ENCODE results near the gene HSD17B3.
"Not testable (repeated sequence)": the region's sequence is repeated elsewhere in the genome, so short reads cannot be mapped to it uniquely, and the experiment has no call there.

Gene HSD17B3

DNA sequence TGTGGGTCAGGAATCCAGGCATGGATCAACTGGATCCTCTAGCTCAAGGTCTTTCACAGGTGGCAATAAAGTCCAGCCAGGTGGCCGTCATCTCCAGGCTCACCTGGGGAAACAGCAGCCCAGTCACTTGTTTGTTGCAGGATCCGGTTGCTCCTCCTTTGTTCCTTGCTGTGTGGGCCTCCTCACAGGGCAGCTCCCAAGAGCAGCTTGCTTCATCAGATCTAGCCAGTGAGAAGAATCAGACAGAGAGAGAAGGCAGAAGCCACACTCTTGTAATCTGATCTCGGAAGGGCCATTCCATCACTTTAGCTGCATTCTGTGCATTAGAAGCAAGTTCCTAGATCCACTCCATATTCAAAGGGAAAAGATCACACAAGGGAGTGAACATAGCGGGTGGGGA lies 3.2 kb upstream of the HSD17B3 start:
- DNase-seq, result no peak

- DNase-seq, result no peak
Observed at GRCh38 chr9:96304230-96304629, 2.3 kb upstream of the HSD17B3 start.

DNA sequence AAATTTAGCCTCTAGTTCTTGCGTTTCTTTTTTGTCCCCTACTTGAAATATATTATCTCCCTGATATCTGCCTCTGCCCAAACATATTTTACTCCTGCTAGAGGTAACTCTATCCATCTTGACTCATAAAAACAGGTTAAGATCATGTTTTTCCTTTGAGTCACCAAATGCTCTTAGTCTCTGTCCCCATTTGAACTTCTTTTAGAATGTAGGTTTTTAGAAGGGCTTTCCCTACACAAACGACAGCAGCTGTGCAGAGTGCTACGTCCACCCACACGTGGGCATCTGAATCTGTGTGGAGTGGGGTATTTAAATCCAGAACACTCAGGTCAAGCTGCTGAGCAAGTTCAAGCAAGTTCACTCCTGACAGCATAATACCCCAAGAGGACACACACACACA lies 2.2 kb downstream of the HSD17B3 start:
- no peak for DNase-seq

DNA sequence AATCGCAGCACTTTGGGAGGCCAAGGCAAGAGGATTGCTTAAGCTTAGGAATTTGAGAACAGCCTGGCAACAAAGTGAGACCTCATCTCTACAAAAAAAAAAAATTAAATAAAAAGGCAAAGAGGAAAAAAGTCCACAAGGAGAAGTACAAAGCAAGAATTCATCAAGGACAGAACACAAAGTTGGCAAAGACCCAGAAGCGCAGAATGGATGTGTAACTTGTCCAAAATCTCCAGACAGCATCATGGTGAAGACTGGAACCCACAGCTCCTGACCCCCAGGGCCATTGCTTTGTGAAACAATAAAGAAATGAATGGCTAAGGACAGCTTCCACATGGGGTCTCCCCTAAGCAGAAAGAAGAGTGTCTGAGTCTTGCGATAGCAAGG lies 7.8 kb downstream of the HSD17B3 start:
- no peak for DNase-seq

DNA sequence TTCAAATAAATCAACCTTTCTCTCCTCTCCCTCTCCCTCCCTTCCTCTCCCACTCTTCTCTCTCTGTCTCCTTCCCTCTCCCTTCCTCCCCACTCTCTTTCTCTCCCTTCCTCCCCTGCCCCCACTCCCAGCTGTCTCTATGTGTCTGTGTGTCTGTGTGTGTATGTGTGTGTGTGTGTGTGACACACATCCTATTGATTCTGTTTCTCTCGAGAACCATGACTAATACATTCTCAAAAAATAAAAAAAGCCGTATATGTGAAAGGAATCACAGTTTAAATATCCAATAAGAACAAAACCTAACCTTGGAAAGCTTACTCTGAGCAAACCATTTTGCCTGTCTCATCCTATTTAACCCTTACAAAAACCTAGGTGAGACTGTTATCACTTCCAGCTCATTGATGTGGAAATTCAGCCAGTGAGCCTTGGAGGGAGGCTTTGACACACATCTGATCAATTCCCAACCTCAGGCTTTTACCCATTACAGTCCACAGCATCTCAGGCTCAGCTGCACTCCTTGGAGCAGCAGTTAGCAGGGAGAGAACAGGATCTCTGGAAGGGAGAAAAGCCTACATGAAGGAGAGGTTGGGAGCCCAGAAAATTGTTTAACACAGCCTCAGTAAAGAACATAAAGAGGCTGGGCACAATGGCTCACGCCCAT lies 8.3 kb downstream of the HSD17B3 start:
- no peak for DNase-seq

DNA sequence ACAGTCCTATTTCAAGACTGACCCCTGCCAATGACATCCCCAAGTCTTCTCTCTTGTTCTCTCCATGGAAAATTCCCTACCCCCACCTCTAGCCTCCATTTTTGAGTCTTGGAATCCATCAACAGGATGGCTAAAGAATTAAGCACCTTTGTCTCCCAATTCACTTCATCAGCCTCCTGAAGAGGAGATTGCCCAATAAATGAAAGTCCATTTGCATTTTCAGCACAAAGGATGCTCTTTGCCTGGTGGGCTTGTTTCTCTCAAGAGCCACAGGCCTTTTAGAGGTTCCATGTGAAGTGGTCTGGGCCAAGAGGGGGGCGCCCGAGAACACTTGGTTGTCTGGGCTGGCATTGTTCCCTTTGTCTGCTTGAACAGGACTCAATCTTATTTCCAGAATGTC lies 12.6 kb downstream of the HSD17B3 start:
- no peak for DNase-seq

DNA sequence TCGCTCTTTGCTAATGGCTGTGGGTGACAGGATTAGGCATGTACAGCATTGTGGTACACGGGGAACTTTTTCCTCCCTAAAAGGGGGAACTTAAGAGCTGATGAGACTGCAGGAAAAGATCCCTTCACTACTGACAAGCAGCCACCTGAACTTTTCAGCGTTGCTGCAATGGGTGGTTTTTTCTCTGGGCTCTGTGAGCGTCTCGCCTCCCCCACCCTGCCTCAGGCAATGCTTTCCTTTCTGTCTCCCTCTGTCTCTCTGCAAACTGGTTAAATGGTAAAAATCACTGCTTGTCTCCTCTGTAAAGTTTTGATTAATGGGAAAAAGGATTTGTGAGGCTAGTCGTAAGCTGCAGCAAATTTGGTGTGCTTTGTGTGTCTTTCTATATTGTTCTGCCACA lies 20.3 kb downstream of the HSD17B3 start:
- DNase-seq, result no peak

GRCh38 chr9:96279932-96280331 lies 22.0 kb downstream of the HSD17B3 start:
- DNase-seq, result no peak

DNA sequence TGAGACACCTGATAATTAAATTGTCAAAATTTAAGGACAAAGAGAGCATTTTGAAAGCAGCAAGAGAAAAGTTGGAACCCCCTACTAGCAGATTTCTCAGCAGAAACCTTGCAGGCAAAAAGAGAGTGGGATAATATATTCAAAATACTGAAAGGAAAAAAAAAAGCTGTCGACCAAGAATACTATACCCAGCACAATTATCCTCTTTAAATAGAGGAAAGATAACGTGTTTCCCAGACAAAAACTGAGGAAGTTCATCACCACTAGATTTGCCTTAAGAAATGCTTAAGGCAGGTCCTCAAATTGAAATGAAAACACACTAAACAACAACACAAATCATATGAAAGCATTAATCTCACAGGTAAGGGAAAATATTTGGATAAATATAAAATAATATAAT lies 27.0 kb downstream of the HSD17B3 start:
- no peak for DNase-seq

- DNase-seq, result no peak
Observed at GRCh38 chr9:96270236-96270744, 31.7 kb downstream of the HSD17B3 start.

DNA sequence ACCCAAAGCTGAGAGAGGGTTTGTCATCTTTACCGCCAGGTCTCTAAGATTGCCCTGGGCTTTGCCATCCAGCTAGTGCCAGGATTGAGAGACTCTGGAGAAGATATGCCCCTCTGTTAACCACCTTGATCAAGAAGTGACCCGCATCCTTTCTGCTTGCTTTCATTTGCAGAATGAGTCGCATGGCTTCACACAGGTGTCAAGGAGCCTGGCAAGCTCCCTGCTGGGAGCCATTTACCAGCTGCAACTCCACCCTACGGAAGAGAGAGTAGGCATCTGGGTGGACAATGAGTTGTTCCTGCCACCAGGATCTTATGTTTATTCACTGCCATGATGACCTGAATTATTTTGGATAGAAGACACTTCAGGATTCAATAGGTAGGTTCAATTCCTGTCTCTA lies 43.0 kb downstream of the HSD17B3 start:
- DNase-seq, result no peak

DNA sequence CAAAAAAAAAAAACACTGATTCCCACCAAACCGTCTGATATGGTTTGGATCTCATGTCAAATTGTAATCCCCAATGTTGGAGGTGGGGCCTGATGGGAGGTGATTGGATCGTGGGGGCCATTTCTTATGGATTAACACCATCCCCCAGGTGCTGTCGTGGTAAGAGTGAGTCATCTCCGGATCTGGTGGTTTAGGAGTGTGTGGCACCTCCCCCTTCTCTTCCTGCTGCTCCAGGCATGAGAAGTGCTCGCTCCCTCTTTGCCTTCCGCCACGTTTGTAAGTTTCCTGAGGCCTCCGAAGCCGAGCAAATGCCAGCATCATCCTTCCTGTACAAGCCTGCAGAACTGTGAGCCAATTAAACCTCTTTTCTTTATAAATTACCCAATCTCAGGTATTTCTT lies 45.2 kb downstream of the HSD17B3 start:
- no peak for DNase-seq

DNA sequence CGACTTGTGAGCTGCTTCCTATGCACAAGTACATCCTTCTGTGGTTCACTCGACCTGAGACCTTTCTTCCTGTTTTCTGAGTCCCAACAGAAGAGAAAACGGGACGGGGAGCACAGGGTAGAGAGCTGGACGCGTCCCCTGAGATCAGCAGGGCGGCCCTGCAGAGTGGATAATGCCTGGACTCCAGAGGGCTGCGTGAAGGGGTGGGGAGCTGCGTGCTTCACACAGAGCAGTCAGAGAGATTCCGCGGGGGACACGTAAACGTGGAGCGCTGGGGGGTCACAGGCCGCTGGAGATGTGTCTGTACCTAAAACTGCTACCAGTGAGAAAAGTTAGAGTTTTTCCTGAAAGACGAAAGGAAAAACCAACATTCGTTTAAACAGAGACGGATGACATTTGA lies 46.3 kb downstream of the HSD17B3 start:
- DNase-seq, result no peak

- no peak for DNase-seq
Observed at GRCh38 chr9:96253059-96253696, 48.8 kb downstream of the HSD17B3 start.

DNA sequence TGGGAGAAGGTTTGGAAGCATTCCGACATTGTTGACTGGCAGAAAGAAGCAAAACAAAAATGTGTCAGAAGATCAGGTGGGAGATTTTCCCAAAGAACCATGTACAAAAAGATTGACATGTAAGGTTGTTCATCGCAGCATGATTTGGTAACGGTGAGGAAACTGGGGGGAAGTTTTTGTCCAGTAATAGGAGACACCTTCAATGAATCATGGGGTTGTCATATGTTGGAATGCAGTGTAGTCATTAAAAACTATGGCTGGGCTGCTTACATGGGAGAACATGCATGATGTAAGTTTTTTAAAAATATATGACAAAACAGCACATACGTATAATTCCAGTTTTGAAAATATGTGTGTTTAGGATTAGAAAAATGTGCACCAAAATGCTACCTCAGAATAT lies 50.5 kb downstream of the HSD17B3 start:
- no peak for DNase-seq

GRCh38 chr9:96249746-96250145 lies 52.2 kb downstream of the HSD17B3 start:
- no peak for DNase-seq

DNA sequence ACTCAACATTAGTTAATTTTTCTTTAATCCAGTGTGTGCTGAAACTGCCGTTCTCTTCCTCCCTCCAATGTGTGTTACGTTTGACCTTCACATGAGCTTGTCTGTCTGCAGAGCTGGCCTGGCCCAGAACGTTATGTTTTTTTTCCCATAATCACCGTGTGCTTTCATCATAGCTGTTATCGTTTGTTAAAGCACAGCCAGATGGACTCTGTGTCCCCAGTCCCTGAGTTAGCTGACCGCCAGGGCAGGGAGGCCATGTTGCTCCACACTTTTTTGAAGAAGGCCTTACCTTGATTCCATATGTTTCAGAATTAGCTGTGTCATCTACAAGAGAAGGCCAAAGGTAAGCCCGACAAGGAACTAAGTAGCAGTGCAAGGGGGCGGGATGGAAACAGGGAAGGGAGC lies 55.7 kb downstream of the HSD17B3 start:
- no peak for DNase-seq

GRCh38 chr9:96245399-96245798 lies 56.6 kb downstream of the HSD17B3 start:
- DNase-seq, result no peak

DNA sequence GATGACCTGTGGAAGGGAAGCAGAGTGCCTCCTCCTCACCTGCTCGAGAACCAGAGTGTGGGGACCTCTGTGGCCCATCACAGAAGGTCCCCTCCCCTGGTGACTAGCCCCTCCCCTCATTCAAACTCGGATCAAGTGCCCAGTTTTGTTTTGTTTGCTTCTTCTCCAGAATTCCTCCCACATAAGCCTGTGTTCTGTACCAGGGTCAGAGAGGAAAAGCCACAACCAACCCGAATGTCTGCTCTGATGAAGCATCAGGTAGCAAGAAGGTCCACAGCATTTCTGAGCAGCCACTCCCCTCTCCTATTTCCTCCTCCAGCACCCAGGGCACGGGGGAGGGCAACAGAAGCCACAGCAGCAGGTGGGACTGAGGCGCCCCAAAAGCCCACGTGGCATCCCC lies 58.2 kb downstream of the HSD17B3 start:
- DNase-seq, result no peak

- DNase-seq, result no peak
Observed at GRCh38 chr9:96242811-96243210, 59.2 kb downstream of the HSD17B3 start.

DNA sequence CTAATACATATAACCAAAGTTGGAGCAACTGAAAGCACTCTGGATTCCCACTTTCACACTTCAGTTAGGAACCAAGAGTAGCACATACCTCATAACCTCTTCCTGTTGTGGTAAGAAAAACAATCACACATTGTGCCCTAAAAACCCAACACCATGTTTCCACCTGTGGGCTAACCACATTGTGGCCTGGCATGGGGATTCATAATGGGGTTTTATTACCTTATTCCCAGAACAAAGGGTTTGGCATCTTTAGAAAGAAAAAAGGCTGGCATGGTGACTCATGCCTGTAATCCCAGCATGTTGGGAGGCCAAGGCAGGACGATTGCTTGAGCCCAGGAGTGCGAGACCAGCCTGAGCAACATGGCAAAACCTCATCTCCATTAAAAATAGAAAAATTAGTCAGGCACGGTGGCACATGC lies 60.6 kb downstream of the HSD17B3 start:
- no peak for DNase-seq

GRCh38 chr9:96236854-96237550 lies 65.0 kb downstream of the HSD17B3 start:
- DNase-seq, result no peak

- not testable (repeated sequence) for DNase-seq
Observed at GRCh38 chr9:96236337-96236736, 65.6 kb downstream of the HSD17B3 start.

- DNase-seq, result peak; percentile 23
Observed at GRCh38 chr9:96232539-96233241, 69.3 kb downstream of the HSD17B3 start.
